Measurements from ENCODE around the gene FCRLA. TPM values are rescaled to one million over a fixed set of nuclear protein-coding genes. Genes with fewer than 3 reads are reported as not detected.
"Not testable (repeated sequence)": the region's sequence is repeated elsewhere in the genome, so short reads cannot be mapped to it uniquely, and the experiment has no call there.

Gene FCRLA
- total RNA-seq, 1 experiment from 2014 or later: 0.25 TPM

- TF ChIP-seq, protein P1, sequence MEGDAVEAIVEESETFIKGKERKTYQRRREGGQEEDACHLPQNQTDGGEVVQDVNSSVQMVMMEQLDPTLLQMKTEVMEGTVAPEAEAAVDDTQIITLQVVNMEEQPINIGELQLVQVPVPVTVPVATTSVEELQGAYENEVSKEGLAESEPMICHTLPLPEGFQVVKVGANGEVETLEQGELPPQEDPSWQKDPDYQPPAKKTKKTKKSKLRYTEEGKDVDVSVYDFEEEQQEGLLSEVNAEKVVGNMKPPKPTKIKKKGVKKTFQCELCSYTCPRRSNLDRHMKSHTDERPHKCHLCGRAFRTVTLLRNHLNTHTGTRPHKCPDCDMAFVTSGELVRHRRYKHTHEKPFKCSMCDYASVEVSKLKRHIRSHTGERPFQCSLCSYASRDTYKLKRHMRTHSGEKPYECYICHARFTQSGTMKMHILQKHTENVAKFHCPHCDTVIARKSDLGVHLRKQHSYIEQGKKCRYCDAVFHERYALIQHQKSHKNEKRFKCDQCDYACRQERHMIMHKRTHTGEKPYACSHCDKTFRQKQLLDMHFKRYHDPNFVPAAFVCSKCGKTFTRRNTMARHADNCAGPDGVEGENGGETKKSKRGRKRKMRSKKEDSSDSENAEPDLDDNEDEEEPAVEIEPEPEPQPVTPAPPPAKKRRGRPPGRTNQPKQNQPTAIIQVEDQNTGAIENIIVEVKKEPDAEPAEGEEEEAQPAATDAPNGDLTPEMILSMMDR (IDR thresholded peaks at IDR 0.05 in 2 of 3, conservative IDR thresholded peaks at IDR 0.05 in 1 of 3; ENCODE audit: borderline replicate concordance in 1 of 3, insufficient read depth in 1 of 3, low read depth in 2 of 3, low read length in 2 of 3): no peak
- TF ChIP-seq YY1 (IDR thresholded peaks at IDR 0.05; ENCODE audit: extremely low read depth, insufficient replicate concordance, low read depth, low read length): no peak
Measured at GRCh38 chr1:161691846-161692245, 15.2 kb upstream of the FCRLA start (continued).

DNA sequence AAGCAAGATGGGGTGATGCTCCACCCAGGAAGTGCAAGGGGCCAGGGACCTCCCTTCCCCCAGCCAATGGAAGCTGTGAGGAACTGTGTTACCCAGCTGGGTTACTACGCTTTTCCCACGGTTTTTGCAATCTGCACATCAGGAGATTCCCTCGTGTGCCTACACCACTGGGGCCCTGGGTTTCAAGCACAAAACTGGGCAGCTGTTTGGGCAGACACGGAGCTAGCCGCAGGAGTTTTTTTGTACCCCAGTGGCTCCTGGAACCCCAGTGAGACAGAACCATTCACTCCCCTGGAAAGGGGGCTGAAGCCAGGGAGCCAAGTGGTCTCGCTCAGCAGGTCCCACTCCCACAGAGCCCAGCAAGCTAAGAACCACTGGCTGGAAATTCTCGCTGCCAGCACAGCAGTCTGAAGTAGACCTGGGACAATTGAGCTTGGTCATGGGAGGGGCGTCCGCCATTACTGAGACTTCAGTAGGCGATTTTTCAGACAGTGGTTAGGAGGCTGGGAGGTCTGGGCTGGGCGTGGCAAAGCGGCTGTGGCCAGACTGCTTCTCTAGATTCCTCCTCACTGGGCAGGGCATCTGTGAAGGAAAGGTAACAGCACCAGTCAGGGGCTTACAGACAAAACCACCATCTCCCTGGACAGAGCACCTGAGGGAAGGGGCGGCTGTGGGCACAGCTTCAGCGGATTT, 13.9 kb upstream of the FCRLA start:
- H3K4me1 ChIP-seq (ENCODE audit: control insufficient read depth in 1 of 2, insufficient read depth in 2 of 2, low read length in 2 of 2); ATAC-seq; H3K27me3 ChIP-seq (ENCODE audit: insufficient read depth, low read length); POLR2A ChIA-PET; H3K4me3 ChIP-seq (replicated peaks in 1 of 2; ENCODE audit: low read depth in 1 of 2, low read length in 2 of 2); H3K79me2 ChIP-seq (ENCODE audit: insufficient read depth, low read length); H3K9me3 ChIP-seq (ENCODE audit: control insufficient read depth in 1 of 2, insufficient read depth in 1 of 2, low read depth in 1 of 2, low read length in 2 of 2); RAD21 ChIA-PET (ENCODE audit: low non-redundant PET in 1 of 2, low total read pairs in 2 of 2, uncharacterized antibody in 2 of 2, unreplicated experiment in 2 of 2); H2AFZ ChIP-seq (ENCODE audit: low read depth, low read length, poor library complexity, severe bottlenecking); H3K9ac ChIP-seq (ENCODE audit: low read length); H4K20me1 ChIP-seq (ENCODE audit: insufficient read depth); H3K9me2 ChIP-seq (ENCODE audit: insufficient read depth); H3K4me2 ChIP-seq (ENCODE audit: low read length); BruUV-seq (replicated peaks); CTCF ChIA-PET; H3K36me3 ChIP-seq (ENCODE audit: control insufficient read depth in 1 of 2, insufficient read depth in 2 of 2, low read length in 2 of 2); DNase-seq (ENCODE audit: low read depth, low spot score); H3K27ac ChIP-seq (ENCODE audit: low read depth, low read length); intact Hi-C loops (cut with micrococcal nuclease): not testable (repeated sequence)

DNA sequence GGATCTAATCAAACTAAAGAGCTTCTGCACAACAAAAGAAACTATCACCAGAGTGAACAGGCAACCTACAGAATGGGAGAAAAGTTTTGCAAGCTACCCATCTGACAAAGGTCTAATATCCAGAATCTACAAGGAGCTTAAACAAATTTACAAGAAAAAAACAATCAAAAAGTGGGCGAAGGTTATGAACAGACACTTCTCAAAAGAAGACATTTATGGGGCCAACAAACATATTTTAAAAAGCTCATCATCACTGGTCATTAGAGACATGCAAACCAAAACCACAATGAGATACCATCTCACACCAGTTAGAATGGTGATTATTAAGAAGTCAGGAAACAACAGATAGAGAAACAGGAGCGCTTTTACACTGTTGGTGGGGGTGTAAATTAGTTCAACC, 8.7 kb upstream of the FCRLA start:
- H3K36me3 ChIP-seq (ENCODE audit: control insufficient read depth in 1 of 2, insufficient read depth in 2 of 2, low read length in 2 of 2); DNase-seq (ENCODE audit: low read depth, low spot score); intact Hi-C loops (cut with micrococcal nuclease); H3K9me2 ChIP-seq (ENCODE audit: insufficient read depth); H3K9ac ChIP-seq (ENCODE audit: low read length); H3K4me1 ChIP-seq (ENCODE audit: control insufficient read depth in 1 of 2, insufficient read depth in 2 of 2, low read length in 2 of 2); BruUV-seq (replicated peaks); ATAC-seq; H2AFZ ChIP-seq (ENCODE audit: low read depth, low read length, poor library complexity, severe bottlenecking); RAD21 ChIA-PET (ENCODE audit: low non-redundant PET in 1 of 2, low total read pairs in 2 of 2, uncharacterized antibody in 2 of 2, unreplicated experiment in 2 of 2); H4K20me1 ChIP-seq (ENCODE audit: insufficient read depth); H3K79me2 ChIP-seq (ENCODE audit: insufficient read depth, low read length); POLR2A ChIA-PET; H3K4me3 ChIP-seq (replicated peaks in 1 of 2; ENCODE audit: low read depth in 1 of 2, low read length in 2 of 2); H3K4me2 ChIP-seq (ENCODE audit: low read length); H3K9me3 ChIP-seq (ENCODE audit: control insufficient read depth in 1 of 2, insufficient read depth in 1 of 2, low read depth in 1 of 2, low read length in 2 of 2); H3K27ac ChIP-seq (ENCODE audit: low read depth, low read length); H3K27me3 ChIP-seq (ENCODE audit: insufficient read depth, low read length); CTCF ChIA-PET: not testable (repeated sequence)
